GM12878 (cell line): Measurements from ENCODE around the gene NDC80. TPM values are rescaled to one million over a fixed set of nuclear protein-coding genes. Genes with fewer than 3 reads are reported as not detected.

ENCODE experiments used
- BRCA1 ChIP-seq: IDR thresholded peaks from 2 replicates; pipeline ENCODE4 v1.6.1; 2011; ENCODE audit warnings: low read depth, low read length, improper control_type of control experiment
- CEBPB ChIP-seq, 2 experiments: fragments of 150-350 bp in 1 of 2; IDR thresholded peaks; 2 replicates each; pipeline ENCODE4 v1.6.1; 2012 to 2014; ENCODE audit warnings: low read depth in 2 of 2, low read length in 2 of 2, borderline replicate concordance in 1 of 2, inconsistent platforms in 1 of 2
- IKZF1 ChIP-seq: fragments of 450-650 bp; conservative IDR thresholded peaks from 2 replicates; pipeline ENCODE4 v1.6.1; 2017; ENCODE audit warnings: antibody characterized with exemption, mild to moderate bottlenecking
- JUNB ChIP-seq: IDR thresholded peaks from 2 replicates; pipeline ENCODE4 v1.6.1; 2016; ENCODE audit warnings: antibody characterized with exemption, mild to moderate bottlenecking
- MAX ChIP-seq: IDR thresholded peaks from 2 replicates; pipeline ENCODE4 v1.6.1; 2012; ENCODE audit warnings: low read depth, low read length, improper control_type of control experiment
- MTA3 ChIP-seq: IDR thresholded peaks from 2 replicates; pipeline ENCODE4 v1.6.1; 2012; ENCODE audit warnings: low read length, inconsistent platforms, borderline replicate concordance
- NFYA ChIP-seq: IDR thresholded peaks from 2 replicates; pipeline ENCODE4 v1.6.1; 2011; ENCODE audit warnings: low read depth, mild to moderate bottlenecking, low read length, improper control_type of control experiment, borderline replicate concordance
- NR2F1 ChIP-seq: fragments of 450-650 bp; conservative IDR thresholded peaks from 2 replicates; pipeline ENCODE4 v1.6.1; 2017; ENCODE audit warnings: mild to moderate bottlenecking
- PAX8 ChIP-seq: fragments of 450-650 bp; IDR thresholded peaks from 2 replicates; pipeline ENCODE4 v1.6.1; 2017; ENCODE audit warnings: mild to moderate bottlenecking, moderate library complexity
- PKNOX1 ChIP-seq: fragments of 450-650 bp; IDR thresholded peaks from 2 replicates; pipeline ENCODE4 v1.6.1; 2016; ENCODE audit warnings: mild to moderate bottlenecking
- PML ChIP-seq: IDR thresholded peaks from 2 replicates; pipeline ENCODE4 v1.6.1; 2012; ENCODE audit warnings: low read length, inconsistent platforms
- POLR2AphosphoS5 ChIP-seq: IDR thresholded peaks from 2 replicates; pipeline ENCODE4 v1.6.1; 2011; ENCODE audit warnings: mild to moderate bottlenecking, low read length, inconsistent platforms
- POU2F2 ChIP-seq: IDR thresholded peaks from 3 replicates; pipeline ENCODE4 v1.6.1; 2011; ENCODE audit warnings: low read depth, mild to moderate bottlenecking, low read length, borderline replicate concordance
- RB1 ChIP-seq: fragments of 450-650 bp; formaldehyde crosslinking; IDR thresholded peaks from 2 replicates; pipeline ENCODE4 v1.6.1; 2017; ENCODE audit warnings: mild to moderate bottlenecking, borderline replicate concordance
- RCOR1 ChIP-seq: conservative IDR thresholded peaks from 2 replicates; pipeline ENCODE4 v1.6.1; 2012; ENCODE audit warnings: low read depth, low read length, improper control_type of control experiment
- RUNX3 ChIP-seq: IDR thresholded peaks from 2 replicates; pipeline ENCODE4 v1.6.1; 2012; ENCODE audit warnings: low read length, inconsistent platforms
- SIN3A ChIP-seq: IDR thresholded peaks from 2 replicates; pipeline ENCODE4 v1.6.1; 2012; ENCODE audit warnings: low read depth, low read length, improper control_type of control experiment
- SP1 ChIP-seq: IDR thresholded peaks from one replicate; pipeline ENCODE4 v1.6.1; 2011; ENCODE audit warnings: low read depth, low read length
- SREBF2 ChIP-seq: IDR thresholded peaks from 2 replicates; pipeline ENCODE4 v1.6.1; 2012; ENCODE audit warnings: mild to moderate bottlenecking, low read length
- STAT1 ChIP-seq: fragments of 450-650 bp; conservative IDR thresholded peaks from 2 replicates; pipeline ENCODE4 v1.6.1; 2014; ENCODE audit warnings: antibody characterized with exemption, mild to moderate bottlenecking
- ZBED1 ChIP-seq: IDR thresholded peaks from 2 replicates; pipeline ENCODE4 v1.6.1; 2016; ENCODE audit warnings: borderline replicate concordance
- ZBTB33 ChIP-seq: fragments of 450-650 bp; IDR thresholded peaks from 2 replicates; pipeline ENCODE4 v1.6.1; 2017; ENCODE audit warnings: mild to moderate bottlenecking
- ZBTB40 ChIP-seq: fragments of 450-650 bp; IDR thresholded peaks from 2 replicates; pipeline ENCODE4 v1.6.1; 2016; ENCODE audit warnings: mild to moderate bottlenecking, moderate library complexity, borderline replicate concordance
- ZNF207 ChIP-seq: fragments of 450-650 bp; IDR thresholded peaks from 2 replicates; pipeline ENCODE4 v1.6.1; 2014; ENCODE audit warnings: antibody characterized with exemption, mild to moderate bottlenecking, borderline replicate concordance
- polyA plus RNA-seq, 11 experiments: library from polyadenylated mRNA; depleted of rRNA in 4 of 11; unstranded in 6 of 11; stranded (reverse) in 5 of 11; fragments of >200 nt; fragmentation: Nextera tagmentation in 4 of 11; fragmentation: Illumina TruSeq in 1 of 11; extraction: Ambion mirVana in 4 of 11; extraction: Trizol in 1 of 11; gene quantifications; 1 replicate in 1 of 11; 2 replicates in 10 of 11; pipeline versions ENCODE4 v1.2.1 to v1.2.3, GENCODE V29; 2011 to 2016; ENCODE audit warnings: inconsistent platforms in 2 of 11, missing spikeins in 2 of 11, low read depth in 1 of 11
- total RNA-seq, 4 experiments: library from RNA; depleted of rRNA in 3 of 4; stranded (reverse); fragments of >200 nt in 3 of 4; fragmentation: Illumina TruSeq in 1 of 4; extraction: Trizol in 1 of 4; gene quantifications; 2 replicates each; pipeline versions ENCODE4 v1.2.1 to v1.2.3, GENCODE V29; 2013 to 2021

Gene NDC80
- total and polyA plus RNA-seq, 10 of the 15 experiments (the other 5 are each of a cell fraction or from before 2014, with no cell fraction given): 36.5 to 80.8 (median 54.7) TPM

GRCh38 chr18:2571200-2572170 is at the start of gene NDC80, which contains the start of gene METTL4 (continued):
- TF ChIP-seq ZBED1 (no peak), PAX8 (no peak), CEBPB (IDR thresholded peaks at IDR 0.05; ENCODE audit: borderline replicate concordance in 1 of 2, low read depth in 2 of 2, low read length in 2 of 2) (no peak), STAT1 (0 out of 2 replicates have a peak, but pooled peaks have one; percentile 82), POLR2AphosphoS5 (peak; percentile 77; the same call in 1 of the 2 replicates), JUNB (peak; percentile 22; the same call in 1 of the 2 replicates), NR2F1 (no peak), BRCA1 (no peak), MAX (peak; percentile 64; the same call in 1 of the 2 replicates), PKNOX1 (peak; percentile 81), SREBF2 (no peak), ZNF207 (peak; percentile 90; the same call in 1 of the 2 replicates), RCOR1 (no peak; the same call in 1 of the 2 replicates), NFYA (no peak), SP1 (peak; percentile 9), ZBTB33 (no peak), ZBTB40 (peak; percentile 58; the same call in 1 of the 2 replicates), POU2F2 (0 out of 3 replicates have a peak, but pooled peaks have one; percentile 69), MTA3 (no peak), IKZF1 (peak; percentile 93), SIN3A (peak; percentile 99), RUNX3 (peak; percentile 49; the same call in 1 of the 2 replicates), PML (peak; percentile 72), RB1 (peak; percentile 74)
